ENCODE measurements around the gene FUCA2. TPM values are rescaled to one million over a fixed set of nuclear protein-coding genes. Genes with fewer than 3 reads are reported as not detected.

FUCA2 gene
- total RNA-seq = 26.3 and 28.3 TPM in 2 replicates

GRCh38 chr6:143510991-143511891 is at the start of gene FUCA2:
Gene FUCA2, minus strand, starts transcription at chr6:143511720. Its CDS starts 86 bp downstream, at chr6:143511634.

GRCh38 chr6:143450453-143451371 is 60.8 kb downstream of the FUCA2 start, which contains the start of the genes ADAT2 and PEX3:
Gene ADAT2, minus strand, starts transcription at chr6:143450695. Its CDS starts 37 bp downstream, at chr6:143450658.
Gene PEX3, plus strand, starts transcription at chr6:143450805. Its CDS starts 238 bp downstream, at chr6:143451043.

Other genes with a start within 250 kb of the FUCA2 start
- 5.5 and 8.5 TPM in 2 replicates for gene ADAT2, start 61.0 kb downstream of the FUCA2 start, total RNA-seq
- gene PEX3, start 60.9 kb downstream of the FUCA2 start, total RNA-seq = 16.4 and 20.8 TPM in 2 replicates
- 36.5 and 76.6 TPM in 2 replicates for gene PHACTR2, start 166.2 kb upstream of the FUCA2 start, total RNA-seq